Aortic smooth muscle cell (primary cell): ENCODE results near the gene FUNDC1. TPM values are rescaled to one million over a fixed set of nuclear protein-coding genes. Genes with fewer than 3 reads are reported as not detected.

Source experiments
- total RNA-seq: library from RNA; depleted of rRNA; stranded (reverse); fragments of >200 nt; gene quantifications from 2 replicates; pipeline ENCODE4 v1.2.3, GENCODE V29; 2014

FUNDC1 gene, protein sequence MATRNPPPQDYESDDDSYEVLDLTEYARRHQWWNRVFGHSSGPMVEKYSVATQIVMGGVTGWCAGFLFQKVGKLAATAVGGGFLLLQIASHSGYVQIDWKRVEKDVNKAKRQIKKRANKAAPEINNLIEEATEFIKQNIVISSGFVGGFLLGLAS
- 11.3 and 12.2 TPM in 2 replicates for total RNA-seq

DNA sequence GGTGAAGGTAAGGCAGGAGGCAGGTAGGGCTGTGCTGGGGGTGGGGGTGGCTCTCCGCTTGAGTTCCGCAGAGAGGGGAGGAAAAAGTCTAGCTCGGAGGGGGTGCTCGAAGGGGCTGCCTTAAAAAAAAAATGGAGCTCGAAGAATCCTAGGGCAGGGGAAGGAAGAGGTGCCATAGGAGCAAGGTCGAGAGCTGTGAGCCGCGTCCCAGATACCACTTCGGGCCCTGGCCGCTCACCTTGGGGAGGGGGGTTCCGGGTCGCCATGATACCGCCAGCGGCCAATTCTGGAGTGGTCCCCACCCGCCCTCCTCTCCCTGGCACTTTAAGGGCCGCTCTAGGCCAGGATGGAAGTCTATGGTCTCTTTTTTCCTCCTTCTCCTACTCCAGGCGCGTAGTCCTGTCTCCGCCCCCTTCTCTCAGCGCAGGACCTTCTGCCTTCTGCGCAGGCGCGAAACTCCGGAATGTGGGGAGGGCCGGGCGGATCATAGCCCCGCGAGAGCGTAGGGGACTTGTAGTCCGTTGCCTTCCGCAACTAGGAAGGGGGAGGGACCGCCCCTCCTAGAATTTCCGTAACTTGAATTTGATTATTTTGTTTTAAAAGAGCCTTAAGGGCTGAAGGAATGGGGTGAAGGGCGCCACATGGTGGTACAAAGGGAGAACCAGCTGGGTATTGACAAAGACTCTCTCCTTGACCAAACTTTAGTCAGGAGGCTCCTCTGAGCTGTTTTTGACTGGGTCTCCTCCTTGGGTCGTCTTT lies at the start of gene FUNDC1:
FUNDC1 (minus strand) TSS at position 293 of the 759 bp plus-strand sequence; CDS start at position 266, 27 bp downstream.

Other genes starting within 250 kb of the FUNDC1 start
- gene EFHC2, start 199.2 kb downstream of the FUNDC1 start, total RNA-seq = 0.13 and 0.37 TPM in 2 replicates